Measurements from ENCODE around the gene FBXW4.

DNA sequence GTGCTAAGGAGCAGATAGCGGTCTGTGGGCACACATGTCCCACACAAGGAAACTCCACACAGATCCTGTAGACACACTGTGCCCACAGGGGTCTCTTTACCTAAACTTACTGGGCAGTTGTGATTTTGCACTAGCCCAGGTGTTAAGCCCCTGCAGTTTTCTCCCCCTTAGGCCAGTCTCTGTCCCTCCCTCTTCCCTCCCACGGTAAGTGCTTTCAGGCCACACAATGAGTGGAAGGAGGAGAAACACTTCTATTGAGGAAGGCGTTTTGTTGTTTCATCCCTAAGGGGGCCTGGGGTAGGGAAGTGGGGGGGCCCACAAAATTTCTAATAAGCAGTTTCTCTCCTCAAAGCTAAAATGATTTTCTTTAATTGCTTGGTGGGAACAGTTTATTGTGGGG is 51.4 kb downstream of the FBXW4 start:
- TF ChIP-seq REST (IDR thresholded peaks at IDR 0.05; ENCODE audit: low read depth, low read length) (no peak), EZH2 (IDR thresholded peaks at IDR 0.05; ENCODE audit: borderline replicate concordance, control insufficient read depth, low read depth, low read length) (no peak), SRF (IDR thresholded peaks at IDR 0.05; ENCODE audit: low read depth in 2 of 2, low read length in 2 of 2) (no peak), ATF7 (IDR thresholded peaks at IDR 0.05; ENCODE audit: low read depth) (no peak), CTCF (IDR thresholded peaks at IDR 0.05 in 2 of 3, conservative IDR thresholded peaks at IDR 0.05 in 1 of 3; ENCODE audit: control insufficient read depth in 2 of 3, extremely low read depth in 1 of 3, insufficient read depth in 1 of 3, low read depth in 3 of 3, low read length in 3 of 3) (no peak), GATAD2B (conservative IDR thresholded peaks at IDR 0.05; ENCODE audit: low read depth) (no peak), FOXM1 (IDR thresholded peaks at IDR 0.05; ENCODE audit: low read depth, low read length) (no peak)

Measured in GM12878 (cell line).